Right hindlimb (tissue), 1 donor: Measurements from ENCODE around the gene LMNTD1.
"Not testable (repeated sequence)": the region's sequence is repeated elsewhere in the genome, so short reads cannot be mapped to it uniquely, and the experiment has no call there.

Experiments used
- DNase-seq: peaks from one replicate; pipeline ENCODE4 v3.0.0-alpha.2; 2018

Gene LMNTD1, protein sequence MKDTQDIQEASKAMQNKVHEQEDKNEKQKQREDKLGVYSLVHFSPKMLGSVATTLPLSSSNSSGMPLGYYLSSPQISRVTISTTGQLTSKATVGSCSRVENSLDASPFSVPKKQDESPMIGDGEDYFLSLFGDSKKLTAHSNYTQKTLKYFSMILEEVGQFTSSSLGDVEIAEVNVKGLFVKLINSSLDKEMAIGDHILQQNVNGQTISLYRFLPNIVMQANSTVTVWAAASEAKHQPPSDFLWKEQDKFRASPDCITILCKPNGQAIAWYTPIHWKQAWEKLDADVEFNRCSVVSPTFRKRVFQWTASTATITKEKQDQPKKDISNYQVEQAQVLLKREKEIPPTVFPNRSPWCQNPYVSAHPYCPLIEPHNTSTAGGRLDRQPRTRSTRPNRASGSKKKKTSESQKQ

DNA sequence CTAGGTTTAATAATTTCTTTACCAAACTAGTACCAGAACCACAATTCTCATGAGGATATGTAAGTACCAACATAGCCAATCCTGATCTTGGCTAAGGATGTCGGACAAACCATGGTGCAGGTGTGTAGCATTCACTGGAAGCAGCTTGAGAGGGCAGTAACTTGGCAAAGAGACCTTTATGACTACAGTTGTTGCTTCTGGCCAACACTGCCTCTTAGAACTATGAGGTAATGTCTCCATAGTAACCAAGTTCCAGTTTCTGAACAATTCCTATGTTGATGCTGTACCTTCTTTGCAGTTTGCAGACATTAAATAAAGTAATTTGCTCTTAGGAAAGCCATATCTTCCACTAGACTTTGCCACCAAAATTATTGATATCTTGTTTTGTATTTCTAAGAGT is at the start of gene LMNTD1:
TSS of gene LMNTD1 (minus strand) at position 186 of the 400 bp plus-strand sequence. CDS start 324 bp downstream, outside the sequence.
- peak; percentile 37 for DNase-seq

DNA sequence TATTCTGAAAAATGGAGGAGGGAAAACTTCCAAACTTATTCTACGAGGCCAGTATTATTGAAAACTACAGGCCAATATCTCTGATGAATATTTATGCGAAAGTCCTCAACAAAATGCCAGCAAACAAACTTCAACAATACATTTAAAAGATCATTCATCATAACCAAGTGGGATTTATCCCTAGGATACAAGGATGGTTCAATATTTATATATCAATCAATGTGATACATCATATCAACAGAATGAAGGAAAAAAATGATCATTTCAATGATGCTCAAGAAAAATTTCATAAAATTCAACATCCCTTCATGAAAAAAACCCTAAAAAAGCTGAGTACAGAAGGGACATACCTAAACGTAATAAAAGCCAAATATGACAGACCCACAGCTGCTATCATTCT is 45.9 kb upstream of the LMNTD1 start:
- no peak for DNase-seq

DNA sequence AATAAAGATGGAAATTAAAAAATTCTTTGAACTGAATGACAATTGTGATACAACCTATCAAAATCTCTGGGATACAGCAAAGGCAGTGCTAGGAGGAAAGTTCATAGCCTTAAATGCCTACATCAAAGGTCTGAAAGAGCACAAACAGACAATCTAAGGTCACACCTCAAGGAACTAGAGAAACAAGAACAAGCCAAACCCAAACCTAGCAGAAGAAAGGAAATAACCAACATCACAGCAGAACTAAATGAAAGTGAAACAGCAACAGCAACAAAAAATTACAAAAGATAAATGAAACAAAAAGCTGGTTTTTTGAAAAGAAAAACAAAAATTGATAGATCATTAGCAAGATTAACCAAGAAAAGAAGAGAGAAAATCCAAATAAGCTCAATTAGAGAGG is 42.4 kb upstream of the LMNTD1 start:
- DNase-seq, result not testable (repeated sequence)

DNA sequence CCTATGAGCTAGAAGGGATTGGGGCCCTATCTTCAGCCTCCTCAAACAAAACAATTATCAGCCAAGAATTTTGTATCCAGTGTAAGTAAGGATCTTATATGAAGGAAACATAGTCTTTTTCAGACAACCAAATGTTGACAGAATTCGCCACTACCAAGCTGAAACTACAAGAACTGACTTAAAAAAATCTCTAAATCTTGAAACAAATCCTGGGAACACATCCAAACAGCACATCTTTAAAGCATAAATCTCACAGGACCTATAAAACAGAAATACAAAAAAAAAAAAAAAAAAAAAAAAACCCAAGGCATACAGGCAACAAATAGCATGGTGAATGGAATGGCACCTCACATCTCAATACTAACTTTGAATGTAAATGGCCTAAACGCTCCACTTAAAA is 41.3 kb upstream of the LMNTD1 start:
- DNase-seq, result no peak

DNA sequence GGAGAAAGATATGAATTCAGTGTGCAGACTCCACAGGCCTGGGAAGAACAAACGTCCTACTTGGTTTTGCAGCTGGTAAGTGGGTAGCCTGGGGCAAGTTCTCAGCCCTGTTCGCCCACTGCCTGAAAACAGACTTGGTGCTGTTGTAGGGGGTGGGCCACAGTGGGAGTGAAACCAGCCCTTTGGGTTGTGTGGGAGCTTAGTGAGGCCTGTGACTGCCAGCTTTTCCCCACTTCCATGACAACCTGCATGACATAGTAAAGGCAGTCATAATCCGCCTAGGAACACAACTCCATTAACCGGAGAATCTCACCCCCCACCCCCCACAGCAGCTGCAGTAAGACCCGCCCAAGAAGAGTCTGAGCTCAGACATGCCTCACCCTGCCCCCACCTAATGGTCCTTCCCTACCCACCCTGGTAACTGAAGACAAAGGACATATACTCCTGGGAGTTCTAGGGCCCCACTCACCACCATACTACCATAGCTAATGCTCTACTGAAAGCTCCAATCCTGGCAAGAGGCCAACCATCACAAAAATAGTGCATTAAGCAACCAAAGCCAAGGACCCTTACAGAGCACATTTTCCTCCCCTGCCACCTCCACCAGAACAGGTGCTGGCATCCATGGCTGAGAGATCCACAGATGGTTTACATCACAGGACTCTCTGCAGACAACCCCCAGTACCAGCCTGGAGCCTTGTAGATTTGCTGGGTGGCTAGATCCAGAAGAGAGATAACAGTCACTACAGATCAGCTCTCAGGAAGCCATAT is 39.8 kb upstream of the LMNTD1 start:
- DNase-seq, result no peak

DNA sequence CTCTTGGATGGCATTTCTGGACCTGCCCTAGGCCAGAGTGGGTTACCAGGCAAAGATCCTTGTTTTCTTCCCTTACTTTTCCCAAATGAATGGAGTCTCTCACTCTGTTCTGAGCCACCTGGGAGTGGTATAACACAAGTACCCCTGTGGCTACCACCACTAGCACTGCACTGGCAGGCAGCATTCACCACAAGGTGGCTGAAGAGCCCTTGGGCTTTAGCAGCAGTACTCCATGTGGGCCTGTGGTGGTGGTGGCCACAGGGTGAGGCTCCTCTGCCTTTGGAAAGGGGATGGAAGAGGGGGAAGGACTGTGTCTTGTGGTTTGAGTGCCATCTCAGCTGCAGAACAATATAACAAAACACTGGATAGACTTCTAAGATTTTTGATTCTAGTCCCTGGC is 38.1 kb upstream of the LMNTD1 start:
- DNase-seq, result no peak

DNA sequence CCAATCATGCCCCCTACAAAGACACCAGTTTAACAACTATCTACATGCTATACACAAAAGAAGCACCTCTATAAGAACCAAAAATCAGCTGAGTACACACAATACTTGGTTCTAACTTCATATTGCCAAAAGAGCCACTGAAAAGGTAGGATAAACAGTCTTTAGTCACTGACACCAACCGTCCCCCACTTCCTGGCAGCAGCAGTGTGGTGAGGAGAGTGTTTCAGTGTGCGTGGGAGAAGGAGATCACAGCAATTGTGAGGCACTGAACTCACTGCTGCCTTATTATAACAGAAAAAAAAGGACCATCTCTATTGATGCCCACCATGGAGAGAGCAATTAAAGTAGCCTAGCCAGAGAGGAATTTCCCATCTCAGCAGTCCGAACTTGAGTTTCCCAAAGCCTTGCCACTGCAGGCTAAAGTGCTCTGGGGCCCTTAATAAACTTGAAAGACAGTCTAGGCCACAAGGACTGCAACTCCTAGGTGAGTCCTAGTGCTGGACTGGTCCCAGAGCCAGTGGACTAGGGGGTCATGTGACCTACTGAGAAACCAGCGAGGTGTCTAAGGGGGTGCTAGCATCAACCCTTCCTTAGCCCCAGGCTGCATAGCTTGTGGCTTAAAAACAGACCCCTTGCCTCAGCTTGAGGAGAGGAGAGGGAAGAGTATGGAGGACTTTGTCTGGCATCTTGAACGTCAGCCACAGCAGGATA is 37.1 kb upstream of the LMNTD1 start:
- no peak for DNase-seq

DNA sequence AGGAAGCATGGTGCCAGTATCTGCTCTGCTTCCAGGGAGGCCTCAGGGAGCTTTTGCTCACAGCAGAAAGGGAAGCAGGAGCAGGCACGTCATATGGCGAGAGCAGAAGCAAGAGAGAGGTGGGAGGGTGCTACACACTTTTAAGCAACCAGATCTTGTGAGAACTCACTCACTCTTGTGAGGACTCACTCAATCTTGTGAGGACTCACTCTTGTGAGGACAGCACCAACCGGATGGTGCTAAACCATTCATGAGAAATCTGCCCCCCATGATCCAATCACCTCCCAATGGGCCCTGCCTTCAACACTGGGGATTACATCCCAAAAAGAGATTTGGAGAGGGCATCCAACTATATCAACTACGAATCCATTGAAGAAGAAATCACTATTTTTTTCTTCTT is 34.3 kb upstream of the LMNTD1 start:
- DNase-seq, result no peak

DNA sequence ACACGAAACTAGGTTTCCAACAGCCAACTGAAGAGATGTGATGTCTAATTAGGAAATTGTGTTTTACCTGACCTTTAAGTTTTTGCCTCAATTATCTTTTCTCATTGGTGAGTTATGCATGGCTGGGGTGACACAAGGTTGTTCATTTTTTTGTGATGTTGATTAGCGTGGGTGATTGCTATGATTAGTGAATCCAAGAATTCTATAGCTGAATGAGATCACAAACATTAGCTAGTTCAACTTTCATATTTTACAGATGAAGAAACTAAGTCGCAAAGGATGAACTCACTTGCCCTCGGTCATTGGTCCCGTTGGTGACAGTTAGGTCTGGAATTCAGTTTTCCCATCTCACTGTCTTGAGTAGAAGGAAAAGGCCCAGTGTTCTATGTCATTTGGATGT is 32.6 kb upstream of the LMNTD1 start:
- no peak for DNase-seq

DNA sequence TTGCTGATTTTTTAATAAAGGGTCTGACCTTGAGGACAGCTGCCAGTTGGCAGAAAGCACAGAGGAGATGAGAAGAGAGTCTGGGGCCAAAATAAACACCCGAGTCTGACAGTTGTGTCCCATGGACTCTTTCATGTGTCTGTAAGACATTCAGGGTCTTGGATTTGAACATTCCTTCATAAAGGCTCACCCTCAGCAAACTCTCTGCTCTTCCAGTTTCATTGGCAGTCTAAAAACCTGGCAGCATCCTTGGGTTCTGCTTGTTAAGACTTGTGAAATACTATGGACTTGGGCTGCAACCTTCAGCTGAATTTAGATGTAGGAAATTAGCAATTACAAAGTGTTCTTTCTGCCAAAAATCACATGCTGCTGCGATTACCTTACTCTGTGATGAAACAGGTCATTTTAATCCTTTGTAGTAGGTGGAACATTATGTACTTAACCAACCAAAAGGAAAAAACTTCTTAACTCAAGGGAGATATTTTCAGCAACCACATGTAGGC is 32.0 kb upstream of the LMNTD1 start:
- DNase-seq, result peak; percentile 77

DNA sequence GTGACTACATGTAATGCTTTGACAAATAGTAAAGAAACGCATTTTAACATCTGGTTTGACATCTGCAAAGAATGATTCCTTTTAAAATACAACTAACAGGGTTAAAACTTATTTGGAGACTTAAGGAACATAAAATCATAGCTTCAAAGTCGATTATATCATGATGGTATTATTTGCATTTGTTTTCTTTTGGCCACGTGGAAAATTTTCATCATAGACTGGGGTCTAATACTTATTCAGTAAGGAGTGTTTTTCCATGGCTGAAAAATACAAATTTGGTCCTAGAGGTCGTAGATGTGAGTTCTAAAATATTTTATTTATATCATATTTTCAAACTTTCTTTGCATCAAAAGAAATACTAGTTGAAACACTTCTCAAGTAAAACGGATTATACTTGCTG is 31.5 kb upstream of the LMNTD1 start:
- no peak for DNase-seq

DNA sequence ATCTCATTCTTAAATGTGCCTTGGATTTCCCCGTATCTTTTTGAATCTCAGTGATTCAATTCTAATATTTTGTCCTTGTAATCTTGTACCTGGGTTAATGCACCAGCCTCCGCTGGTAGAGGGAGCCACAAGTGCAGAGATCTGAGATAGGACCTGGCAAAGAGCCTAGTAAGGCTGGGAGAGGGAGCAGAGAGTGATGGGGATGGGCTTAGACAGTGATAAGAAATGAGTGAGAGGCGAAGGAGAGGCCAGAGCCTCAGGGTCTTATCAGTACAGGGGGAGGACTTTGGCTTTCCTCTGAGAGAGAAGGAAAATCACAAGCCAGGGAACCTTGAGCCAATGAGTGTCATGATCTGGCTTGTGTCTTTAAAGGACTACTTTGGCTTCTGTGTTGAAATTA is 30.5 kb upstream of the LMNTD1 start:
- DNase-seq, result no peak

DNA sequence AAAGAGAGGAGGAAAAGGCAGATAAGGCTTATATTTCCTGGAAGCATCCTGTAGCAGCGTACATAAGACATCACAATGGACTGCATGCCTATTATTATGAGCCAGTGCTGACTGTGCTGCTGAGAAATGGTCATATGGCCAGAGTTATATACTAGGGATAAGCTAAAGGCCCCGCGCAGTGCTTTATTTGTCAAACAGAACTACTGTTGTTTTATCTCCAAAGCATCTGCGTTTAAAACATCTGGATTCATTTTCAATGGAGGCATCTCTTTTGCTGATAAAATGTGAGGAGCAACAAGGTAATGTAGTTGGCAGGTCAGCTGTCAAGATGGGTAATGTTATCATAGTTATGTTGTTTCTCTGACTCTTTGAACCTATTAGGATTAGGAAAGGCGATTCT is 28.0 kb upstream of the LMNTD1 start:
- DNase-seq, result no peak

DNA sequence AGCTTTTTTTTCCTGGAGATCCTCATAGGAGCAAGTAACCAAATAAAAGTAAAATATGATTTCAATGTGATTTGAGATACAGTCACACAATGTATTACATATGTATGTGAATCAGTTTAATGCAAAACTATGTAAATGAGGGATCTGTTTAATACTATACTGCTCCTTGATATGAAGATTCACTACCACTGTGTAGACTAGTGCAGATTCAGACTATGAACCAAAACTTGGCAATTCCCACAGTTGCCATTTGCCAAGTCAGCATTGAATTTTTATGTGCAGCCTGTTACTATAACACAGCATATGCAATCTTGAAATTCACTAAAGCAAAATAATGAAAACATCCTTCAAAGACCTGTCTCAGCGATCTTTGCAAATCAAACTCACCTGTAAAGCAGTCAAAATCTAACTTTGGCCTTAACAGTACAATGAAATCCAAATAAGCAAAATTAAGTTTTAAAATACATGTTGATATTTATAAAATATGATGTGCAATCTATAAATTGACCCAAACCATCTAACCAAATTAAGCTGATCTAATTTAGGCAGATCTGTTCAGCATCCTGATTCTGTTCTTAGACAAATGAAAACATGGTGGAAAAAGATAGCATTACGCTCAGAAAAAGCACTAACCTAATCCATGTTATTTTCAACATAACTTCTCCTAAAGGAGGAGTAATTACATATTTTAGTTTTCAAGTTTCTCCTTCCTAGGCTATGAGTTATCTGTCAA is 25.5 kb upstream of the LMNTD1 start:
- no peak for DNase-seq

DNA sequence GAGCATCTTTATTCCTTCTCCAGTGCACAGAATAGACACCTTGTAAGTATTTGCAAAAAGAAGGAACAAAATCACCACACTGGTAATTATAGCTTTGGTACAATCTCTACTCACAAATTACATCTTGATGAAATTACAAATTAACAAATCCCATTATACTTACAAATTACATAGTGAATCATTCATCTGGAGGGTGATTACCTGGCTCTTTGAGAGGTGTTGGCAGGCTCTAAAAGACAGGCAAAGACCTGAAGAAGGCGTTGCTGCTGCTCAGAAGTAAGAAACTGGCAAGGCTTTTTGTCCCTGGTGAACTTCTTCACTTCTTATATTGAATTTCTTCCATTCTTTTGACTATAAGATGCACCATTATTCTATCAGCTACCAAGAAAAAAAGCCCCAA is 21.7 kb upstream of the LMNTD1 start:
- DNase-seq, result no peak

DNA sequence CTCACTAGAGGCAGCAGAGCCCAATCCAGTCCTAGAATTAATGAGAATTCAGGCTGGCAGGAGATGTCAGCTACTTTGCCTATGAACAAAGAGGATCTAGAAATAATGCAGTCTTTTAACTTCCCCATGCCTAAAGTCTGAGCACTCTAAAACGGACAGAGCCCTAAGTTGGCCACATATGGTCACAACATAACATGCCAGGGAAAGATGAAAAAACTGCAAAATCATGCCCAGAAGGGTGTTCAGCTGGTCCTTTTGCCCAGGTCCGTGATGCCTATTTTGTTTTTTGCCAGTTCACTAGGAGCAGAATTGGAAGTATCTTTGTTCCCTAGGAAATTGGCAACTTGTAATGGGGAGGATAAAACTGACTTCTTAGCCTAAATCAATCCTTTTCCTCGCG is 20.3 kb upstream of the LMNTD1 start:
- no peak for DNase-seq

DNA sequence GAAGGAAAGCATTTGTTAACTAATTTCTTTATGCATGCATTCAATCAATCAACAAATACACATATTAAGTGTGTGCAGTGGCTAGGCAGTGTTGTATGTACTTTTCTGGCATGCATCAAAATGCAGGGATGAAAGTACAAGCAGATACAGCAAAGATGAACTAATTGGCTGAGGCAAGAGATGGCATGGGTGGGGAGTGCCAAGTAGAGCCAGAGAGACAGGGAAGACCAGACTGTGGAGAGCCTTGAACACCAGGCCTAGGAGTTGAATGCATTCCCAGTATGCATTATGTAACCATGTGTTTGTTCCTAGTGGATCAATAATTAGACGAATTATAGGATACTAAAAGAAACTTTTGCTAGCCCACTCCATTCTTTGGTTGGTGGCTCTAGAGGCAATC is 17.3 kb upstream of the LMNTD1 start:
- no peak for DNase-seq

DNA sequence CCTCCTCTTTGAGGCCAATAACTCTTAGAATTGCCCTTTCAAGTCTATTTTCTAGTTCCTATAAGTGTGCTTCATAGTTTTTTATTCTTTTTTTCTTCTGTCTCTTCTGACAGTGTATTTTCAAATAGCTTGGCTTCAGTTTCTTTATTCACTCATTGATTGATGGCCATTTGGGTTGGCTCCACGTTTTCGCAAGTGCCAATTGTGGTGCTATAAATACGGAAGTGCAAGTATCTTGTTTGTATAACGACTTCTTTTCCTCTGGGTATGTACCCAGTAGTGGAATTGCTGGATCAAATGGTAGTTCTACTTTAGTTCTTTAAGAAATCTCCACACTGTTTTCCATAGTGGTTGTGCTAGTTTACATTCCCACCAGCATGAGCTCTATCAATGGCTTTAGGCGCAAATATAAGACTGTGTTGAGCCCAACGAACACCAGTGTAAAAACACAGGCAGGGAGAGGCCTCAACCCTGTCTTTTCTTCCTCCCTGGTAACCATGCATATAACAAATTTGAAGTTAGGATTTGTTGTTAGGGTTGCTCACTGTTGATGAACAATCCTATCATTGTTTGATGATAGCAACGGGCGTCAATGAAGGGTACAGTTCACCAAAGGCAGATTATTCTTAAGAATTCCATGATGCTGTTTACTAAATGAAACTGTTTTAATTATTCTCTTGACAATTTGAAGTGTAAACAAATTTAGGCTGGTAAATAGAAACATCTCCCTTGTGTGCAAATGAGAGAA is 13.3 kb upstream of the LMNTD1 start:
- DNase-seq, result no peak

DNA sequence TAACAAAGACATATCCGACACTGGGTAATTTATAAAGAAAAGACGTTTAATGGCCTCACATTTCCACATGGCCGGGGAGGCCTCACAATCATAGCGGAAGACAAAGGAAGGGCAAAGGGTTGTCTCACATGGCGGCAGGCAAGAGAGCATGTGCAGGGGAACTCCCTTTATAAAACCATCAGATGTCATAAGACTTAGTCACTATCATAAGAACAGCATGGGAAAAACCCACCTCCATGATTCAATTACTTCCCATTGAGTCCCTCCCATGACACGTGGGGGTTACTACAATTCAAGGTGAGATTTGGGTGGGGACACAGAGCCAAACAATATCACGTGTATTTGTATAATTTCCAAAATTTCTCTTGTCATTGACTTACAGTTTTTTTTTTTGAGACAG is 5.5 kb upstream of the LMNTD1 start:
- DNase-seq, result no peak

DNA sequence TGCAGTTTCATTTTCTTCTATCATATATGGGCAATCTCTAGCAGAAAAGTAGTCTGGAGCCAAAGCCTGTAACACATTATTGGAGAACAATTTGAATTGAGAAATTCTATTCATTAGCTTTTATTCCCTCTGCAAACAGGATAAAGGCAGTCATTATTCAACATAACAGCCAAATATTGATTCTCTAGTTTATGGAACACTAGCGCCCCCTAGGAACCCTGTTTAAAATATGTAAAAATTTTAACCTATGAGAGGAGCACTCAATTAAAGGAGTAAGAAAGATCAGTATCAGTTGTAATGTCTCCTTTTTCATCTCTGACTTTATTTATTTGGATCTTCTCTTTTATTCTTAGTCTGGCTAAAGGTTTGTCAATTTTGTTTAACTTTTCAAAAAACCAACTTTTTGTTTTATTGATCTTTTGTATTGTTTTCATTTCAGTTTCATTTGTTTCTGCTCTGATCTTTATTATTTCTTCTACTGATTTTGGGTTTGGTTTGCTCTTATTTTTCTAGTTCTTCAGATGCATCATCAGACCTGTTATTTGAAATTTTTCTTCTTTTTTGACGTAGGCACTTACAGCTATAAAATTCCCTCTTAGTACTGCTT is 4.8 kb upstream of the LMNTD1 start:
- DNase-seq, result no peak

DNA sequence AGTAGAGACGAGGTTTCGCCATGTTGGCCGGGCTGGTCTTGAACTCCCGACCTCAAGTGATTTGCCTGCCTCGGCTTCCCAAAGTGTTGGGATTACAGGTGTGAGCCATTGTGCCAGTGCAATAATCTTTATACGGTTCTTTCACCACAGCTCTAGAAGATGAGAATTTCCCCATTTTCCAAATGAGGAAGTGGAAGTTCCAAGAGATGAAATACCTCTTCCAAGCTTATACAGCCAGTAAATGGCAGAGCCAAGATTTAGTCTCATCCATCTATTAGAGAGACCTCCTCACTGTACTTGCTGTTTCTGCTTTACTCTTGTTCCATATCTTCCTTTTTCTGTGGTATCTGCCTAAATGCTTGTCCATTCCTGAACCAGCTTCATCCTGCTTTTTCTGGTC is 3.1 kb upstream of the LMNTD1 start:
- no peak for DNase-seq

DNA sequence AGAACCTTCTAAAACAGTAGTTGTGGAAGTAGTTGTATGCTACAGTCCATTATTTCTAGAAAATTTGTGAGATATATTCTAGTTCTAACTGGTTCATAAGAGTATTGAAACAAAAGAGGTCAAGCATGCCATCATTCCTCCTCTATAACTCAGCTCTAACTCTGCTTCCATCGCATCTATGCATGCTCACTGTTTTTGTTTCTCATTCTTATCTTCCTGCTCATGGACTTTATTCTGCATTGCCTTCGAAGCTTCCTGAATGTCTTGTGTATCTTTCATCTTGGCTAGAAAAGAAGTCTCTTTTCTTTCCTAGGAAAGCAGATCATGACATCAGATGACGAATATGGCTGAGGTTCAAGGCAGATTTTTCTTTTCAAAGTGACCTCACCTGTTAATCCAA is 402 bp downstream of the LMNTD1 start:
- DNase-seq, result no peak
